Fibroblast of lung (primary cell): ENCODE measurements around the gene FAM118A. TPM values are rescaled to one million over a fixed set of nuclear protein-coding genes. Genes with fewer than 3 reads are reported as not detected.

Experiments used
- DNase-seq, 2 donors: peaks; one replicate each; pipeline versions ENCODE4 v3.0.0 to v3.0.0-alpha.2; 2010; ENCODE audit warnings: low read depth in 2 of 2
- H2AFZ ChIP-seq: 2 replicates; pipeline ENCODE4 v1.5.1; 2012; ENCODE audit warnings: low read length, control low read depth, inconsistent platforms
- H3K27ac ChIP-seq: 2 replicates; pipeline ENCODE4 v1.5.1; 2011; ENCODE audit warnings: low read length, control low read depth; ENCODE audit not compliant: insufficient read depth
- H3K27me3 ChIP-seq: 2 replicates; pipeline ENCODE4 v1.5.1; 2011; ENCODE audit warnings: mild to moderate bottlenecking, low read length; ENCODE audit not compliant: control insufficient read depth, insufficient read depth
- H3K36me3 ChIP-seq: 2 replicates; pipeline ENCODE4 v1.5.1; 2011; ENCODE audit warnings: low read length; ENCODE audit not compliant: control insufficient read depth, insufficient read depth
- H3K4me1 ChIP-seq: 2 replicates; pipeline ENCODE4 v1.5.1; 2011; ENCODE audit warnings: low read length; ENCODE audit not compliant: control insufficient read depth, insufficient read depth; ENCODE audit errors: extremely low read depth
- H3K4me2 ChIP-seq: 2 replicates; pipeline ENCODE4 v1.5.1; 2011; ENCODE audit warnings: low read length, control low read depth; ENCODE audit not compliant: insufficient read depth; ENCODE audit errors: extremely low read depth
- H3K4me3 ChIP-seq, 4 experiments: fragments of 200-600 bp in 1 of 4; sonication (generic) in 1 of 4; replicated peaks in 1 of 4; 2 replicates each; pipeline ENCODE4 v1.5.1; 2011 to 2016; ENCODE audit warnings: low read length in 4 of 4, low read depth in 3 of 4, mild to moderate bottlenecking in 3 of 4, control low read depth in 2 of 4, inconsistent platforms in 1 of 4, mixed read lengths in 1 of 4; ENCODE audit not compliant: insufficient read depth in 1 of 4; ENCODE audit errors: control extremely low read depth in 1 of 4
- H3K79me2 ChIP-seq: 2 replicates; pipeline ENCODE4 v1.5.1; 2012; ENCODE audit warnings: mild to moderate bottlenecking, low read length, inconsistent platforms; ENCODE audit not compliant: control insufficient read depth, insufficient read depth
- H3K9ac ChIP-seq: 2 replicates; pipeline ENCODE4 v1.5.1; 2011; ENCODE audit warnings: mild to moderate bottlenecking, low read length, control low read depth; ENCODE audit not compliant: insufficient read depth
- H3K9me3 ChIP-seq: 2 replicates; pipeline ENCODE4 v1.5.1; 2012; ENCODE audit warnings: low read depth, low read length; ENCODE audit not compliant: control insufficient read depth, insufficient read depth
- H4K20me1 ChIP-seq: 2 replicates; pipeline ENCODE4 v1.5.1; 2011; ENCODE audit warnings: low read length; ENCODE audit not compliant: control insufficient read depth, insufficient read depth; ENCODE audit errors: extremely low read depth
- CTCF ChIP-seq, 2 donors: IDR thresholded peaks in 1 of 2; conservative IDR thresholded peaks in 1 of 2; 1 replicate in 1 of 2; 2 replicates in 1 of 2; pipeline ENCODE4 v1.5.1; 2011 to 2012; ENCODE audit warnings: low read length in 2 of 2, control low read depth in 1 of 2, inconsistent platforms in 1 of 2, low read depth in 1 of 2, mild to moderate bottlenecking in 1 of 2
- EZH2 ChIP-seq: IDR thresholded peaks from 2 replicates; pipeline ENCODE4 v1.5.1; 2012; ENCODE audit warnings: low read length, control low read depth, mild to moderate bottlenecking; ENCODE audit errors: missing control alignments
- polyA plus RNA-seq, 2 donors: library from polyadenylated mRNA; depleted of rRNA in 1 of 2; stranded (reverse) in 1 of 2; unstranded in 1 of 2; fragments of >200 nt; gene quantifications; 2 replicates each; pipeline ENCODE4 v1.2.1, GENCODE V29; 2011 to 2012; ENCODE audit warnings: missing spikeins in 1 of 2
- total RNA-seq: library from RNA; depleted of rRNA; stranded (reverse); fragments of >200 nt; gene quantifications from 2 replicates; pipeline ENCODE4 v1.2.1, GENCODE V29; 2014

Gene FAM118A
- total and polyA plus RNA-seq, 2 donors (not counting 1 experiment from before 2014, with no cell fraction given): 16.5 to 18.0 TPM

GRCh38 chr22:45340323-45340722 is 30.6 kb downstream of the FAM118A start:
- H3K27ac ChIP-seq: no peak overlapping the region
- no peak for DNase-seq
- H3K9ac ChIP-seq: no peak overlapping the region
- no peak overlapping the region for H3K4me2 ChIP-seq
- TF ChIP-seq EZH2 (no peak), CTCF (conservative IDR thresholded peaks at IDR 0.05 in 1 of 2, IDR thresholded peaks at IDR 0.05 in 1 of 2; ENCODE audit: low read depth in 1 of 2, low read length in 2 of 2) (no peak)
- H4K20me1 ChIP-seq: no peaks in the 10 kb centered on the region
- no peak overlapping the region for H2AFZ ChIP-seq
- peaks cover 6% of the 10 kb centered on the region for H3K36me3 ChIP-seq
- no peak overlapping the region for H3K4me3 ChIP-seq
- no peaks in the 10 kb centered on the region for H3K4me1 ChIP-seq
- no peaks in the 10 kb centered on the region for H3K9me3 ChIP-seq
- H3K27me3 ChIP-seq: no peaks in the 10 kb centered on the region
- H3K79me2 ChIP-seq: no peaks in the 10 kb centered on the region

- Histone ChIP-seq H3K27ac (no peak overlapping the region), H3K27me3 (no peaks in the 10 kb centered on the region), H3K9me3 (no peaks in the 10 kb centered on the region), H4K20me1 (no peaks in the 10 kb centered on the region), H3K4me1 (no peaks in the 10 kb centered on the region), H3K4me2 (no peak overlapping the region), H3K79me2 (no peaks in the 10 kb centered on the region), H3K9ac (no peak overlapping the region), H2AFZ (no peak overlapping the region), H3K36me3 (peaks cover 3% of the 10 kb centered on the region), H3K4me3 (no peak overlapping the region)
- no peak for DNase-seq
- TF ChIP-seq CTCF (conservative IDR thresholded peaks at IDR 0.05 in 1 of 2, IDR thresholded peaks at IDR 0.05 in 1 of 2; ENCODE audit: low read depth in 1 of 2, low read length in 2 of 2) (no peak), EZH2 (no peak)
These were observed 31.8 kb downstream of the FAM118A start for GRCh38 chr22:45341498-45341897.

GRCh38 chr22:45343143-45343542 is 33.4 kb downstream of the FAM118A start:
- H3K36me3 ChIP-seq: peaks cover 2% of the 10 kb centered on the region
- H3K9me3 ChIP-seq: no peaks in the 10 kb centered on the region
- no peaks in the 10 kb centered on the region for H3K79me2 ChIP-seq
- H3K4me1 ChIP-seq: no peaks in the 10 kb centered on the region
- DNase-seq: no peak
- H3K4me2 ChIP-seq: no peak overlapping the region
- H3K4me3 ChIP-seq: no peak overlapping the region
- no peak overlapping the region for H3K9ac ChIP-seq
- no peaks in the 10 kb centered on the region for H4K20me1 ChIP-seq
- H3K27me3 ChIP-seq: no peaks in the 10 kb centered on the region
- H3K27ac ChIP-seq: no peak overlapping the region
- H2AFZ ChIP-seq: no peak overlapping the region
- no peak for TF ChIP-seq EZH2
- TF ChIP-seq CTCF (conservative IDR thresholded peaks at IDR 0.05 in 1 of 2, IDR thresholded peaks at IDR 0.05 in 1 of 2; ENCODE audit: low read depth in 1 of 2, low read length in 2 of 2): no peak
